K562 (cell line): ENCODE measurements around the gene RWDD1. TPM values are rescaled to one million over a fixed set of nuclear protein-coding genes. Genes with fewer than 3 reads are reported as not detected.
A peak's percentile ranks its signal among the peaks of the same experiment; 100 is the strongest.

Experiments
- ATF7 ChIP-seq: fragments of 450-650 bp; IDR thresholded peaks from 2 replicates; pipeline ENCODE4 v1.7.1; 2014; ENCODE audit warnings: mild to moderate bottlenecking, moderate library complexity
- C11orf30 ChIP-seq: fragments of 450-650 bp; IDR thresholded peaks from 2 replicates; pipeline ENCODE4 v1.6.1; 2016; ENCODE audit warnings: low read depth, mild to moderate bottlenecking
- CBX5 ChIP-seq: IDR thresholded peaks from 2 replicates; pipeline ENCODE4 v1.6.1; 2014; ENCODE audit warnings: low read depth, borderline replicate concordance
- COPS2 ChIP-seq: fragments of 450-650 bp; conservative IDR thresholded peaks from 2 replicates; pipeline ENCODE4 v1.6.1; 2016; ENCODE audit warnings: mild to moderate bottlenecking, moderate library complexity
- EP400 ChIP-seq: fragments of 450-650 bp; IDR thresholded peaks from 2 replicates; pipeline ENCODE4 v1.6.1; 2017; ENCODE audit warnings: antibody characterized with exemption, mild to moderate bottlenecking, moderate library complexity
- ETV1 ChIP-seq: fragments of 450-650 bp; conservative IDR thresholded peaks from 2 replicates; pipeline ENCODE4 v1.6.1; 2016; ENCODE audit warnings: missing genetic modification characterization, control low read depth, low read depth, missing compliant biosample characterization
- FOXJ2 ChIP-seq: fragments of 200-800 bp; sonication (Bioruptor generic); IDR thresholded peaks from 2 replicates; pipeline ENCODE4 v1.6.1; 2016; ENCODE audit warnings: missing genetic modification characterization, missing compliant biosample characterization
- IRF1 ChIP-seq: sonication (generic); formaldehyde crosslinking; IDR thresholded peaks from 2 replicates; pipeline ENCODE4 v1.8.0; 2022; ENCODE audit warnings: missing genetic modification reagents, mild to moderate bottlenecking, borderline replicate concordance
- KLF10 ChIP-seq: fragments of 250-450 bp; sonication (Bioruptor Pico); IDR thresholded peaks from 2 replicates; pipeline ENCODE4 v1.6.1; 2021; ENCODE audit warnings: matching md5 sums
- MAFK ChIP-seq: IDR thresholded peaks from 2 replicates; pipeline ENCODE4 v1.6.1; 2011; ENCODE audit warnings: low read length, improper control_type of control experiment
- MCM5 ChIP-seq: fragments of 450-650 bp; IDR thresholded peaks from 2 replicates; pipeline ENCODE4 v1.6.1; 2016; ENCODE audit warnings: low read depth
- MEF2D ChIP-seq: conservative IDR thresholded peaks from 2 replicates; pipeline ENCODE4 v1.6.1; 2016; ENCODE audit warnings: low read depth, missing genetic modification characterization, missing compliant biosample characterization
- NFXL1 ChIP-seq: fragments of 450-650 bp; formaldehyde crosslinking; IDR thresholded peaks from 2 replicates; pipeline ENCODE4 v1.4.0; 2021; ENCODE audit warnings: mild to moderate bottlenecking
- RBM39 ChIP-seq: fragments of 200-400 bp; formaldehyde crosslinking; optimal IDR thresholded peaks from 2 replicates; pipeline ENCODE3; 2018; ENCODE audit warnings: low read depth, low read length
- SOX6 ChIP-seq: fragments of 450-650 bp; IDR thresholded peaks from 2 replicates; pipeline ENCODE4 v1.6.1; 2014; ENCODE audit warnings: mild to moderate bottlenecking
- TCF7 ChIP-seq: sonication (generic); IDR thresholded peaks from 2 replicates; pipeline ENCODE4 v1.6.1; 2016; ENCODE audit warnings: antibody characterized with exemption, borderline replicate concordance
- TEAD4 ChIP-seq, 2 experiments: sonication (generic) in 1 of 2; formaldehyde crosslinking in 1 of 2; IDR thresholded peaks; 2 replicates each; pipeline versions ENCODE4 v1.6.1 to v1.8.0; 2012 to 2022; ENCODE audit warnings: borderline replicate concordance in 1 of 2, inconsistent platforms in 1 of 2, low read length in 1 of 2, mild to moderate bottlenecking in 1 of 2, missing genetic modification reagents in 1 of 2
- TRIM28 ChIP-seq: fragments of 450-650 bp; IDR thresholded peaks from 2 replicates; pipeline ENCODE4 v1.6.1; 2017
- ZNF217 ChIP-seq: sonication (generic); formaldehyde crosslinking; IDR thresholded peaks from 2 replicates; pipeline ENCODE4 v1.8.0; 2022; ENCODE audit warnings: mild to moderate bottlenecking, missing genetic modification reagents
- ZNF224 ChIP-seq: sonication (generic); formaldehyde crosslinking; IDR thresholded peaks from 2 replicates; pipeline ENCODE4 v1.8.0; 2022; ENCODE audit warnings: mild to moderate bottlenecking, missing genetic modification reagents
- ZNF589 ChIP-seq: fragments of 200-800 bp; sonication (Bioruptor generic); IDR thresholded peaks from 2 replicates; pipeline ENCODE4 v1.6.1; 2016; ENCODE audit warnings: low read depth, missing genetic modification characterization, missing compliant biosample characterization
- polyA plus RNA-seq, 8 experiments: library from polyadenylated mRNA; depleted of rRNA in 4 of 8; stranded (reverse) in 5 of 8; unstranded in 3 of 8; fragments of >200 nt; fragmentation: Nextera tagmentation in 2 of 8; fragmentation: Illumina TruSeq in 1 of 8; extraction: Ambion mirVana in 2 of 8; extraction: Trizol in 1 of 8; gene quantifications; 2 replicates each; pipeline versions ENCODE4 v1.2.1 to v1.2.3, GENCODE V29; 2011 to 2014; ENCODE audit warnings: inconsistent platforms in 1 of 8, missing spikeins in 1 of 8
- total RNA-seq, 7 experiments: library from RNA; depleted of rRNA in 6 of 7; stranded (reverse); fragments of >200 nt in 6 of 7; fragmentation: Illumina TruSeq in 2 of 7; extraction: Trizol in 2 of 7; gene quantifications; 2 replicates each; pipeline versions ENCODE4 v1.2.1 to v1.2.3, GENCODE V29; 2011 to 2021; ENCODE audit warnings: low replicate concordance in 1 of 7
- TF ChIP-seq, protein P1 (sequence below), 2 experiments: IDR thresholded peaks in 1 of 2; conservative IDR thresholded peaks in 1 of 2; 2 replicates each; pipeline ENCODE4 v1.6.1; 2016; ENCODE audit warnings: low read depth in 2 of 2, mild to moderate bottlenecking in 1 of 2, missing compliant biosample characterization in 1 of 2, missing genetic modification characterization in 1 of 2, moderate library complexity in 1 of 2
- TF ChIP-seq, protein P2 (sequence below), 2 experiments: fragments of 450-650 bp in 1 of 2; sonication (generic) in 1 of 2; formaldehyde crosslinking in 1 of 2; IDR thresholded peaks in 1 of 2; conservative IDR thresholded peaks in 1 of 2; 2 replicates each; pipeline versions ENCODE4 v1.6.1 to v1.8.1; 2016 to 2023; ENCODE audit warnings: mild to moderate bottlenecking in 2 of 2, moderate library complexity in 2 of 2, inconsistent platforms in 1 of 2, missing genetic modification reagents in 1 of 2
- TF ChIP-seq, protein P3 (sequence below): fragments of 450-650 bp; IDR thresholded peaks from 2 replicates; pipeline ENCODE4 v1.7.0; 2016; ENCODE audit warnings: borderline replicate concordance

RWDD1 gene
- total and polyA plus RNA-seq, 9 of the 15 experiments (the other 6 are each of a cell fraction or from before 2014, with no cell fraction given), result 31.9 to 89.8 (median 48.7) TPM

DNA sequence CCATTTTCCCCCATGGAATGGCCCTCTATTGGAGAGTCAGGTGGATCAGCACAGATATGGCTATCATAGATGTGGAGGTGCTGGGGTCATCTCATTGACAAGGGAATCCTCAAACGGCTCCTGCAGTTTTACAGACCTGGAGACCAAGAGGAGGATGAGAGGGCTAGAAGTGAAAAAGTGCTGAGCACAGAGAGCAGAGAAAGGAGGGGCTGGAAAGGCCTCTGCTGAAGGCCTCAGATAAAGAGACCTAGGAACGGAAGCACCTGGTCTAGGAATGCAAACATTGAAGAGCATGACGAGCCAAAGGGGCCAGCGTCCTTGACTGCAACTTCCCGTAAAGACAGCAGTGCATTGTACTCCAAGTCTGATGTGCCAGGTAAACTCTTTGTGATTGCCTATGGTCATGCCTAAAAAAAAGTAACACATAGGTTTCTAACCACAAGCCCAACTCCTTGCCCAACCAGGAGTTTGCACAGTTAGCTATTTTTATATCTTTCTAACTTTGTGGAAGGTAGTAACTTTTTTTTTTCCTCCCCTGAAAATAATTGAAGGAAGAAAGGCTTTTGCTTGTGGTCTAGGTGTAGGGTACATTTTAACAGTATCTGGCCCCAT, 60.2 kb downstream of the RWDD1 start (continued):
- TF ChIP-seq, protein P1, sequence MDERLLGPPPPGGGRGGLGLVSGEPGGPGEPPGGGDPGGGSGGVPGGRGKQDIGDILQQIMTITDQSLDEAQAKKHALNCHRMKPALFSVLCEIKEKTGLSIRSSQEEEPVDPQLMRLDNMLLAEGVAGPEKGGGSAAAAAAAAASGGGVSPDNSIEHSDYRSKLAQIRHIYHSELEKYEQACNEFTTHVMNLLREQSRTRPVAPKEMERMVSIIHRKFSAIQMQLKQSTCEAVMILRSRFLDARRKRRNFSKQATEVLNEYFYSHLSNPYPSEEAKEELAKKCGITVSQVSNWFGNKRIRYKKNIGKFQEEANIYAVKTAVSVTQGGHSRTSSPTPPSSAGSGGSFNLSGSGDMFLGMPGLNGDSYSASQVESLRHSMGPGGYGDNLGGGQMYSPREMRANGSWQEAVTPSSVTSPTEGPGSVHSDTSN (CRISPR knock-in tag; IDR thresholded peaks at IDR 0.05; ENCODE audit: low read depth), result no peak
- TF ChIP-seq, protein P1 (tag; conservative IDR thresholded peaks at IDR 0.05; ENCODE audit: low read depth), result no peak
- TF ChIP-seq FOXJ2 (tag), result no peak
- TF ChIP-seq, protein P2, sequence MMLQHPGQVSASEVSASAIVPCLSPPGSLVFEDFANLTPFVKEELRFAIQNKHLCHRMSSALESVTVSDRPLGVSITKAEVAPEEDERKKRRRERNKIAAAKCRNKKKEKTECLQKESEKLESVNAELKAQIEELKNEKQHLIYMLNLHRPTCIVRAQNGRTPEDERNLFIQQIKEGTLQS (IDR thresholded peaks at IDR 0.05), result no peak
- TF ChIP-seq, protein P2 (CRISPR knock-in tag; conservative IDR thresholded peaks at IDR 0.05), result no peak
- no peak for TF ChIP-seq IRF1 (CRISPR knock-in tag)
- peak; percentile 23; the same call in 1 of the 2 replicates for TF ChIP-seq SOX6
- TF ChIP-seq MEF2D, result no peak
- no peak for TF ChIP-seq ZNF217
- TF ChIP-seq ATF7, result no peak
- no peak for TF ChIP-seq ZNF589 (CRISPR knock-in tag)
- TF ChIP-seq C11orf30, result peak; percentile 56
- TF ChIP-seq NFXL1 (CRISPR knock-in tag), result no peak
- TF ChIP-seq TCF7, result no peak
- TF ChIP-seq ETV1, result peak; percentile 67
- TF ChIP-seq KLF10 (CRISPR knock-in tag), result no peak
- peak; percentile 70 for TF ChIP-seq TEAD4 (IDR thresholded peaks at IDR 0.05; ENCODE audit: low read length)
- TF ChIP-seq TEAD4 (CRISPR knock-in tag; IDR thresholded peaks at IDR 0.05; ENCODE audit: borderline replicate concordance), result no peak
- no peak for TF ChIP-seq ZNF224 (CRISPR knock-in tag)
- TF ChIP-seq MAFK, result peak; percentile 47; the same call in 1 of the 2 replicates
- no peak for TF ChIP-seq MCM5
- TF ChIP-seq, protein P3, sequence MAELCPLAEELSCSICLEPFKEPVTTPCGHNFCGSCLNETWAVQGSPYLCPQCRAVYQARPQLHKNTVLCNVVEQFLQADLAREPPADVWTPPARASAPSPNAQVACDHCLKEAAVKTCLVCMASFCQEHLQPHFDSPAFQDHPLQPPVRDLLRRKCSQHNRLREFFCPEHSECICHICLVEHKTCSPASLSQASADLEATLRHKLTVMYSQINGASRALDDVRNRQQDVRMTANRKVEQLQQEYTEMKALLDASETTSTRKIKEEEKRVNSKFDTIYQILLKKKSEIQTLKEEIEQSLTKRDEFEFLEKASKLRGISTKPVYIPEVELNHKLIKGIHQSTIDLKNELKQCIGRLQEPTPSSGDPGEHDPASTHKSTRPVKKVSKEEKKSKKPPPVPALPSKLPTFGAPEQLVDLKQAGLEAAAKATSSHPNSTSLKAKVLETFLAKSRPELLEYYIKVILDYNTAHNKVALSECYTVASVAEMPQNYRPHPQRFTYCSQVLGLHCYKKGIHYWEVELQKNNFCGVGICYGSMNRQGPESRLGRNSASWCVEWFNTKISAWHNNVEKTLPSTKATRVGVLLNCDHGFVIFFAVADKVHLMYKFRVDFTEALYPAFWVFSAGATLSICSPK, result no peak
- no peak for TF ChIP-seq TRIM28
- no peak for TF ChIP-seq EP400
- TF ChIP-seq RBM39, result peak; percentile 51
- TF ChIP-seq COPS2, result no peak
- TF ChIP-seq CBX5, result no peak
